SK-N-SH (cell line): ENCODE results near the gene OPHN1. TPM values are rescaled to one million over a fixed set of nuclear protein-coding genes. Genes with fewer than 3 reads are reported as not detected.

Experiments
- CTCF ChIA-PET: fragments of 300-600, 350-600 bp; formaldehyde crosslinking; extraction: SDS; loops from one replicate; lab custom pipeline; 2021; lab: Yijun Ruan, JAX
- POLR2A ChIA-PET: fragments of 350-600 bp; sonication (Branson Sonifier 250); formaldehyde crosslinking; extraction: SDS; loops from one replicate; lab custom pipeline; 2020; ENCODE audit warnings: antibody characterized with exemption, inconsistent platforms; lab: Yijun Ruan, JAX
- DNase-seq: peaks from one replicate; pipeline ENCODE4 v3.0.0; 2012
- H2AFZ ChIP-seq: fragments of 200-600 bp; sonication (generic); 2 replicates; pipeline ENCODE4 v1.8.1; 2016; ENCODE audit warnings: antibody characterized with exemption, mild to moderate bottlenecking, low read depth
- H3F3A ChIP-seq: fragments of 200-600 bp; sonication (generic); replicated peaks from 2 replicates; pipeline ENCODE3; 2016; ENCODE audit warnings: antibody characterized with exemption, mild to moderate bottlenecking; ENCODE audit not compliant: insufficient read depth
- H3K27ac ChIP-seq, 2 experiments: fragments of 200-500 bp in 1 of 2; fragments of 200-600 bp in 1 of 2; sonication (Bioruptor generic) in 1 of 2; sonication (generic), shearing (Covaris generic) in 1 of 2; 2 replicates each; pipeline versions ENCODE4 v1.5.1 to v1.6.1; 2014 to 2016; ENCODE audit warnings: low read depth in 2 of 2, inconsistent platforms in 1 of 2, low read length in 1 of 2, mild to moderate bottlenecking in 1 of 2, mixed read lengths in 1 of 2
- H3K27me3 ChIP-seq: fragments of 200-600 bp; sonication (generic), shearing (Covaris generic); 2 replicates; pipeline ENCODE4 v1.6.1; 2016; ENCODE audit warnings: mixed run types; ENCODE audit not compliant: insufficient read depth
- H3K36me3 ChIP-seq, 2 experiments: fragments of 200-500 bp in 1 of 2; fragments of 200-600 bp in 1 of 2; sonication (Bioruptor generic) in 1 of 2; sonication (generic) in 1 of 2; replicated peaks in 1 of 2; 2 replicates each; pipeline versions ENCODE3 to v1.5.1; 2014 to 2016; ENCODE audit warnings: low read length in 1 of 2, mild to moderate bottlenecking in 1 of 2; ENCODE audit not compliant: insufficient read depth in 2 of 2, control insufficient read depth in 1 of 2
- H3K4me1 ChIP-seq, 2 experiments: fragments of 200-500 bp in 1 of 2; fragments of 200-600 bp in 1 of 2; sonication (Bioruptor generic) in 1 of 2; sonication (generic), shearing (Covaris generic) in 1 of 2; 2 replicates each; pipeline versions ENCODE4 v1.5.1 to v1.6.1; 2014 to 2016; ENCODE audit warnings: low read depth in 1 of 2, low read length in 1 of 2, mixed run types in 1 of 2; ENCODE audit not compliant: insufficient read depth in 2 of 2, control insufficient read depth in 1 of 2
- H3K4me2 ChIP-seq: fragments of 200-600 bp; sonication (generic), shearing (Covaris generic); 2 replicates; pipeline ENCODE4 v1.6.1; 2017; ENCODE audit warnings: mixed run types
- H3K4me3 ChIP-seq, 2 experiments: fragments of 200-500 bp in 1 of 2; fragments of 200-600 bp in 1 of 2; sonication (Bioruptor generic) in 1 of 2; sonication (generic), shearing (Covaris generic) in 1 of 2; 2 replicates each; pipeline versions ENCODE4 v1.5.1 to v1.8.1; 2014 to 2016; ENCODE audit warnings: low read depth in 2 of 2, inconsistent platforms in 1 of 2, low read length in 1 of 2, mild to moderate bottlenecking in 1 of 2, mixed read lengths in 1 of 2, moderate library complexity in 1 of 2
- H3K79me2 ChIP-seq: fragments of 200-600 bp; sonication (generic); 2 replicates; pipeline ENCODE4 v1.8.1; 2017; ENCODE audit warnings: mild to moderate bottlenecking; ENCODE audit not compliant: insufficient read depth
- H3K9ac ChIP-seq: fragments of 200-600 bp; sonication (generic); 2 replicates; pipeline ENCODE4 v1.6.1; 2017; ENCODE audit warnings: mixed run types
- H3K9me2 ChIP-seq: fragments of 200-600 bp; sonication (generic); 2 replicates; pipeline ENCODE4 v1.6.1; 2017; ENCODE audit warnings: mixed run types
- H3K9me3 ChIP-seq: fragments of 200-600 bp; sonication (generic); 2 replicates; pipeline ENCODE4 v1.6.1; 2017; ENCODE audit warnings: mixed run types, mild to moderate bottlenecking, moderate library complexity
- H4K20me1 ChIP-seq: fragments of 200-600 bp; sonication (generic); 2 replicates; pipeline ENCODE4 v1.6.1; 2017; ENCODE audit warnings: mild to moderate bottlenecking, mixed run types; ENCODE audit not compliant: insufficient read depth
- CTCF ChIP-seq: fragments of 200-600 bp; sonication (generic); IDR thresholded peaks from 2 replicates; pipeline ENCODE4 v1.6.1; 2017; ENCODE audit warnings: antibody characterized with exemption, mild to moderate bottlenecking, moderate library complexity
- EZH2phosphoT487 ChIP-seq: fragments of 200-600 bp; sonication (generic); IDR thresholded peaks from 2 replicates; pipeline ENCODE4 v1.6.1; 2017; ENCODE audit warnings: low read depth, mixed run types, mild to moderate bottlenecking, antibody characterized with exemption, moderate library complexity, borderline replicate concordance
- FOSL2 ChIP-seq: IDR thresholded peaks from 2 replicates; pipeline ENCODE4 v1.4.0; 2012; ENCODE audit warnings: low read depth, mild to moderate bottlenecking, moderate library complexity, borderline replicate concordance
- JUND ChIP-seq: IDR thresholded peaks from 2 replicates; pipeline ENCODE4 v1.4.0; 2012
- MAX ChIP-seq: IDR thresholded peaks from 2 replicates; pipeline ENCODE4 v1.4.0; 2012; ENCODE audit warnings: low read depth
- RAD21 ChIP-seq: IDR thresholded peaks from 2 replicates; pipeline ENCODE4 v1.6.1; 2012; ENCODE audit warnings: mild to moderate bottlenecking, low read length
- REST ChIP-seq: IDR thresholded peaks from 2 replicates; pipeline ENCODE4 v1.6.1; 2012; ENCODE audit warnings: mild to moderate bottlenecking, low read depth, low read length, moderate library complexity
- RXRA ChIP-seq: IDR thresholded peaks from 2 replicates; pipeline ENCODE4 v1.4.0; 2012; ENCODE audit warnings: low read depth, mild to moderate bottlenecking, borderline replicate concordance
- SMC3 ChIP-seq: IDR thresholded peaks from 2 replicates; pipeline ENCODE4 v1.6.1; 2012; ENCODE audit warnings: low read depth, low read length, improper control_type of control experiment
- TCF12 ChIP-seq: IDR thresholded peaks from 2 replicates; pipeline ENCODE4 v1.4.0; 2012
- USF1 ChIP-seq: IDR thresholded peaks from 2 replicates; pipeline ENCODE4 v1.4.0; 2012; ENCODE audit warnings: low read depth, borderline replicate concordance
- USF2 ChIP-seq: fragments of 150-350 bp; IDR thresholded peaks from 2 replicates; pipeline ENCODE4 v1.6.1; 2017; ENCODE audit warnings: antibody characterized with exemption, low read length, low read depth, borderline replicate concordance
- WGBS: methylation state at CpG from one replicate; pipeline ENCODE4 v1.1.6; 2017; ENCODE audit warnings: low lambda C conversion rate; 5-methylcytosine and 5-hydroxymethylcytosine counted together
- polyA plus RNA-seq, 3 experiments: library from polyadenylated mRNA; depleted of rRNA; stranded (reverse); fragments of >200 nt; gene quantifications; 2 replicates each; pipeline ENCODE4 v1.2.3, GENCODE V29; 2012

OPHN1 gene
- polyA plus RNA-seq, 1 of the 3 experiments (the other 2 are of a cell fraction): 1.7 TPM

- 62% methylated on average over 1 of the region's 1 CpG for WGBS
These were observed 230.1 kb downstream of the OPHN1 start for GRCh38 chrX:68203211-68203610.

GRCh38 chrX:68199062-68199848 lies 234.0 kb downstream of the OPHN1 start:
- WGBS: 47% methylated on average over 4 of the region's 4 CpGs
- no peak overlapping the region for H3K27ac ChIP-seq
- H3K9me2 ChIP-seq: no peaks in the 10 kb centered on the region
- H3K4me2 ChIP-seq: no peak overlapping the region
- CTCF ChIA-PET: interaction anchor here (1.2 to 3.2 kb wide), 2 partner anchors 263 to 269 kb away, joined by 3 to 23 read pairs; no protein-coding TSS in a partner anchor
- H3K4me1 ChIP-seq: no peaks in the 10 kb centered on the region
- no peak for DNase-seq
- no peaks in the 10 kb centered on the region for H4K20me1 ChIP-seq
- POLR2A ChIA-PET: no interaction called here
- H3K79me2 ChIP-seq: no peaks in the 10 kb centered on the region
- H3F3A ChIP-seq: no peaks in the 10 kb centered on the region
- no peaks in the 10 kb centered on the region for H3K27me3 ChIP-seq
- no peak overlapping the region for H3K9ac ChIP-seq
- no peaks in the 10 kb centered on the region for H3K36me3 ChIP-seq
- no peak overlapping the region for H3K4me3 ChIP-seq
- no peak overlapping the region for H2AFZ ChIP-seq
- H3K9me3 ChIP-seq: no peaks in the 10 kb centered on the region
- TF ChIP-seq TCF12 (no peak), CTCF (no peak), FOSL2 (no peak), USF2 (no peak), USF1 (no peak), MAX (no peak), EZH2phosphoT487 (no peak)

More at GRCh38 chrX:68203211-68203610, 230.1 kb downstream of the OPHN1 start:
- H3F3A ChIP-seq: no peaks in the 10 kb centered on the region
- H3K4me3 ChIP-seq: no peak overlapping the region
- H3K27me3 ChIP-seq: no peaks in the 10 kb centered on the region; the same call in 1 of the 2 replicates
- ChIA-PET CTCF (no interaction called here), POLR2A (no interaction called here)
- no peaks in the 10 kb centered on the region for H4K20me1 ChIP-seq
- H3K36me3 ChIP-seq: no peaks in the 10 kb centered on the region
- no peak for TF ChIP-seq JUND
- no peak for TF ChIP-seq RXRA
- TF ChIP-seq REST: no peak
- TF ChIP-seq SMC3: no peak
- TF ChIP-seq RAD21: no peak
- TF ChIP-seq, all 33 proteins: peak for 0
- H3K79me2 ChIP-seq: no peaks in the 10 kb centered on the region
- no peaks in the 10 kb centered on the region for H3K4me1 ChIP-seq
- no peak overlapping the region for H2AFZ ChIP-seq
- H3K9ac ChIP-seq: no peak overlapping the region
- no peaks in the 10 kb centered on the region for H3K9me3 ChIP-seq
- no peaks in the 10 kb centered on the region for H3K9me2 ChIP-seq
- no peak overlapping the region for H3K4me2 ChIP-seq
- DNase-seq: no peak
- no peak overlapping the region for H3K27ac ChIP-seq
